GM12878 (cell line): ENCODE measurements around the gene MMADHC. TPM values are rescaled to one million over a fixed set of nuclear protein-coding genes. Genes with fewer than 3 reads are reported as not detected.

Experiments used
- ATAC-seq: fragments of 200-7000 bp; cut with Tn5 transposase; 3 replicates; pipeline ENCODE4 v1.9.1; 2020; ENCODE audit warnings: mild to moderate bottlenecking, moderate library complexity
- BruUV-seq: library from RNA; stranded (reverse); fragments of 400-500 nt; replicated peaks from 2 replicates; lab custom pipeline; 2021; lab: Mats Ljungman, UMichigan
- CTCF ChIA-PET: fragments of 300-600 bp; sonication (Branson Sonifier 250); formaldehyde crosslinking; extraction: SDS; loops from one replicate; lab custom pipeline; 2021; ENCODE audit warnings: inconsistent platforms; lab: Yijun Ruan, JAX
- POLR2A ChIA-PET: fragments of 350-600 bp; formaldehyde crosslinking; extraction: SDS; loops from one replicate; lab custom pipeline; 2021; ENCODE audit warnings: inconsistent platforms; lab: Charles Lee
- RAD21 ChIA-PET: fragments of 300-600 bp; sonication (Branson Sonifier 250); formaldehyde crosslinking; loops from one replicate; lab custom pipeline; 2023; ENCODE audit warnings: antibody characterized with exemption; ENCODE audit not compliant: unreplicated experiment; lab: Charles Lee
- SMC1A ChIA-PET: fragments of 300-600 bp; sonication (Branson Sonifier 250); formaldehyde crosslinking; loops from one replicate; lab custom pipeline; 2023; ENCODE audit not compliant: unreplicated experiment, uncharacterized antibody; lab: Charles Lee
- DNase-seq: peaks from one replicate; pipeline ENCODE4 v3.0.0-alpha.2; 2011; ENCODE audit warnings: low read depth, low spot score
- FAIRE-seq: peaks from 3 replicates; lab custom pipeline; 2011; peaks lifted over from hg19 to GRCh38; lab: Jason Lieb, UNC
- H2AFZ ChIP-seq: 2 replicates; pipeline ENCODE4 v1.6.0; 2011; ENCODE audit warnings: low read depth, low read length, control low read depth; ENCODE audit not compliant: control insufficient read depth
- H3K27ac ChIP-seq: 2 replicates; pipeline ENCODE4 v1.5.1; 2011; ENCODE audit warnings: control low read depth; ENCODE audit not compliant: control insufficient read depth, insufficient read depth
- H3K27me3 ChIP-seq, 2 experiments: replicated peaks in 1 of 2; 2 replicates each; pipeline versions ENCODE4 v1.6.0 to v1.6.1; 2011; ENCODE audit warnings: low read length in 1 of 2; ENCODE audit not compliant: control insufficient read depth in 2 of 2, insufficient read depth in 2 of 2
- H3K36me3 ChIP-seq, 2 experiments: 2 replicates each; pipeline ENCODE4 v1.5.1; 2011; ENCODE audit warnings: low read length in 1 of 2; ENCODE audit not compliant: control insufficient read depth in 2 of 2, insufficient read depth in 2 of 2
- H3K4me1 ChIP-seq: 2 replicates; pipeline ENCODE4 v1.6.1; 2011; ENCODE audit warnings: mild to moderate bottlenecking, low read length, moderate library complexity, mixed read lengths; ENCODE audit not compliant: control insufficient read depth, insufficient read depth
- H3K4me2 ChIP-seq: 2 replicates; pipeline ENCODE4 v1.6.0; 2011; ENCODE audit warnings: control low read depth; ENCODE audit not compliant: control insufficient read depth, insufficient read depth
- H3K4me3 ChIP-seq: fragments of 200-600 bp; sonication (generic); 2 replicates; pipeline ENCODE4 v1.5.1; 2016
- H3K79me2 ChIP-seq: 2 replicates; pipeline ENCODE4 v1.6.0; 2011; ENCODE audit warnings: low read length; ENCODE audit not compliant: control insufficient read depth, insufficient read depth
- H3K9ac ChIP-seq: 2 replicates; pipeline ENCODE4 v1.8.0; 2011; ENCODE audit warnings: low read length, control low read depth, mixed read lengths; ENCODE audit not compliant: control insufficient read depth, insufficient read depth
- H3K9me3 ChIP-seq: replicated peaks from 3 replicates; pipeline ENCODE4 v1.5.1; 2011; ENCODE audit warnings: mild to moderate bottlenecking, low read length; ENCODE audit not compliant: control insufficient read depth, insufficient read depth
- H4K20me1 ChIP-seq: 2 replicates; pipeline ENCODE4 v1.6.0; 2011; ENCODE audit not compliant: control insufficient read depth, insufficient read depth
- BMI1 ChIP-seq: fragments of 450-650 bp; IDR thresholded peaks from 2 replicates; pipeline ENCODE4 v1.6.1; 2016; ENCODE audit warnings: mild to moderate bottlenecking, moderate library complexity, borderline replicate concordance
- CEBPB ChIP-seq, 2 experiments: fragments of 150-350 bp in 1 of 2; IDR thresholded peaks; 2 replicates each; pipeline ENCODE4 v1.6.1; 2012 to 2014; ENCODE audit warnings: low read depth in 2 of 2, low read length in 2 of 2, borderline replicate concordance in 1 of 2, inconsistent platforms in 1 of 2
- IRF5 ChIP-seq: fragments of 450-650 bp; IDR thresholded peaks from 2 replicates; pipeline ENCODE4 v1.6.1; 2017; ENCODE audit warnings: borderline replicate concordance
- MYB ChIP-seq: fragments of 150-350 bp; IDR thresholded peaks from 2 replicates; pipeline ENCODE4 v1.6.1; 2014; ENCODE audit warnings: mild to moderate bottlenecking, low read depth, low read length, borderline replicate concordance
- PKNOX1 ChIP-seq: fragments of 450-650 bp; IDR thresholded peaks from 2 replicates; pipeline ENCODE4 v1.6.1; 2016; ENCODE audit warnings: mild to moderate bottlenecking
- POLR2AphosphoS2 ChIP-seq: IDR thresholded peaks from 2 replicates; pipeline ENCODE4 v1.6.1; 2011; ENCODE audit warnings: low read depth, mild to moderate bottlenecking, low read length, improper control_type of control experiment, moderate library complexity
- POLR2AphosphoS5 ChIP-seq: IDR thresholded peaks from 2 replicates; pipeline ENCODE4 v1.6.1; 2011; ENCODE audit warnings: mild to moderate bottlenecking, low read length, inconsistent platforms
- SPI1 ChIP-seq: IDR thresholded peaks from 2 replicates; pipeline ENCODE4 v1.6.1; 2011; ENCODE audit warnings: low read depth, mild to moderate bottlenecking, low read length, moderate library complexity, borderline replicate concordance; ENCODE audit not compliant: insufficient read depth
- USF2 ChIP-seq: IDR thresholded peaks from 2 replicates; pipeline ENCODE4 v1.6.1; 2011; ENCODE audit warnings: low read depth, low read length, improper control_type of control experiment, borderline replicate concordance
- WRNIP1 ChIP-seq: IDR thresholded peaks from 2 replicates; pipeline ENCODE4 v1.6.1; 2011; ENCODE audit warnings: low read depth, low read length, improper control_type of control experiment, borderline replicate concordance
- ZBED1 ChIP-seq: IDR thresholded peaks from 2 replicates; pipeline ENCODE4 v1.6.1; 2016; ENCODE audit warnings: borderline replicate concordance
- ZNF217 ChIP-seq: fragments of 450-650 bp; IDR thresholded peaks from 2 replicates; pipeline ENCODE4 v1.6.1; 2017; ENCODE audit warnings: antibody characterized with exemption, mild to moderate bottlenecking
- WGBS: methylation state at CpG from one replicate; pipeline ENCODE4 v1.1.6; 2016; ENCODE audit warnings: low lambda C conversion rate; ENCODE audit not compliant: insufficient replicate concordance, insufficient coverage; ENCODE audit errors: missing lambda C conversion rate; 5-methylcytosine and 5-hydroxymethylcytosine counted together
- in situ Hi-C: fragments of 300-500 bp; cut with MboI; formaldehyde crosslinking; loops from 9 replicates; pipeline ENCODE4 v1.14.3; 2018; ENCODE audit warnings: mixed read lengths
- intact Hi-C: fragments of 100-400 bp; cut with micrococcal nuclease; formaldehyde crosslinking; loops from one replicate; pipeline ENCODE4 v1.14.2; 2022; ENCODE audit not compliant: unreplicated experiment
- polyA plus RNA-seq, 11 experiments: library from polyadenylated mRNA; depleted of rRNA in 4 of 11; unstranded in 6 of 11; stranded (reverse) in 5 of 11; fragments of >200 nt; fragmentation: Nextera tagmentation in 4 of 11; fragmentation: Illumina TruSeq in 1 of 11; extraction: Ambion mirVana in 4 of 11; extraction: Trizol in 1 of 11; gene quantifications; 1 replicate in 1 of 11; 2 replicates in 10 of 11; pipeline versions ENCODE4 v1.2.1 to v1.2.3, GENCODE V29; 2011 to 2016; ENCODE audit warnings: inconsistent platforms in 2 of 11, missing spikeins in 2 of 11, low read depth in 1 of 11
- total RNA-seq, 4 experiments: library from RNA; depleted of rRNA in 3 of 4; stranded (reverse); fragments of >200 nt in 3 of 4; fragmentation: Illumina TruSeq in 1 of 4; extraction: Trizol in 1 of 4; gene quantifications; 2 replicates each; pipeline versions ENCODE4 v1.2.1 to v1.2.3, GENCODE V29; 2013 to 2021
- TF ChIP-seq, protein P1 (sequence below): fragments of 450-650 bp; formaldehyde crosslinking; IDR thresholded peaks from 2 replicates; pipeline ENCODE4 v1.4.0; 2022; ENCODE audit warnings: mild to moderate bottlenecking, moderate library complexity

The MMADHC gene
- total and polyA plus RNA-seq, 10 of the 15 experiments (the other 5 are each of a cell fraction or from before 2014, with no cell fraction given), result 93.6 to 415 (median 147) TPM

GRCh38 chr2:149575752-149576151 is 11.8 kb downstream of the MMADHC start:
- ATAC-seq, result no peak
- CTCF ChIA-PET, result interaction anchor here (1.0 to 1.6 kb wide), 2 partner anchors 535 to 1669 kb away, joined by 3 read pairs; no protein-coding TSS in a partner anchor
- Histone ChIP-seq H3K4me2 (no peak overlapping the region), H2AFZ (no peak overlapping the region), H3K36me3 (peaks cover 0 to 18% of the 10 kb centered on the region in 2 experiments), H4K20me1 (no peaks in the 10 kb centered on the region), H3K27ac (no peak overlapping the region), H3K27me3 (no peaks in the 10 kb centered on the region), H3K9me3 (no peaks in the 10 kb centered on the region), H3K79me2 (no peaks in the 10 kb centered on the region), H3K9ac (no peak overlapping the region), H3K4me1 (no peaks in the 10 kb centered on the region), H3K4me3 (no peak overlapping the region)
- SMC1A ChIA-PET, result no interaction called here
- WGBS, result 98% methylated on average over 2 of the region's 2 CpGs
- in situ Hi-C loops (loop anchor here (25.0 kb wide), 2 partner anchors 1837 to 1938 kb away; partner anchors contain the start of gene RIF1), intact Hi-C loops (no loop called here)
- RAD21 ChIA-PET, result no interaction called here
- POLR2A ChIA-PET, result no interaction called here
- no TSS peak for BruUV-seq
- TF ChIP-seq POLR2AphosphoS2, result no peak
- TF ChIP-seq POLR2AphosphoS5, result no peak
- no peak for TF ChIP-seq SPI1
- TF ChIP-seq WRNIP1, result no peak
- TF ChIP-seq USF2, result no peak
- no peak for TF ChIP-seq PKNOX1
- no peak for TF ChIP-seq CEBPB (IDR thresholded peaks at IDR 0.05; ENCODE audit: borderline replicate concordance in 1 of 2, low read depth in 2 of 2, low read length in 2 of 2)
- TF ChIP-seq, protein P1, sequence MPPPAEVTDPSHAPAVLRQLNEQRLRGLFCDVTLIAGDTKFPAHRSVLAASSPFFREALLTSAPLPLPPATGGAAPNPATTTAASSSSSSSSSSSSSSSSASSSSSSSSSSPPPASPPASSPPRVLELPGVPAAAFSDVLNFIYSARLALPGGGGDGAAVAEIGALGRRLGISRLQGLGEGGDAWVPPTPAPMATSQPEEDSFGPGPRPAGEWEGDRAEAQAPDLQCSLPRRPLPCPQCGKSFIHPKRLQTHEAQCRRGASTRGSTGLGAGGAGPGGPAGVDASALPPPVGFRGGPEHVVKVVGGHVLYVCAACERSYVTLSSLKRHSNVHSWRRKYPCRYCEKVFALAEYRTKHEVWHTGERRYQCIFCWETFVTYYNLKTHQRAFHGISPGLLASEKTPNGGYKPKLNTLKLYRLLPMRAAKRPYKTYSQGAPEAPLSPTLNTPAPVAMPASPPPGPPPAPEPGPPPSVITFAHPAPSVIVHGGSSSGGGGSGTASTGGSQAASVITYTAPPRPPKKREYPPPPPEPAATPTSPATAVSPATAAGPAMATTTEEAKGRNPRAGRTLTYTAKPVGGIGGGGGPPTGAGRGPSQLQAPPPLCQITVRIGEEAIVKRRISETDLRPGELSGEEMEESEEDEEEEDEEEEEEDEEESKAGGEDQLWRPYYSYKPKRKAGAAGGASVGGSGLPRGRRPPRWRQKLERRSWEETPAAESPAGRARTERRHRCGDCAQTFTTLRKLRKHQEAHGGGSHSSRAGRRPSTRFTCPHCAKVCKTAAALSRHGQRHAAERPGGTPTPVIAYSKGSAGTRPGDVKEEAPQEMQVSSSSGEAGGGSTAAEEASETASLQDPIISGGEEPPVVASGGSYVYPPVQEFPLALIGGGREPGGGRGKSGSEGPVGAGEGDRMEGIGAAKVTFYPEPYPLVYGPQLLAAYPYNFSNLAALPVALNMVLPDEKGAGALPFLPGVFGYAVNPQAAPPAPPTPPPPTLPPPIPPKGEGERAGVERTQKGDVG (CRISPR knock-in tag), result no peak
- no peak for TF ChIP-seq ZBED1
- no peak for TF ChIP-seq BMI1
- TF ChIP-seq ZNF217, result no peak
- TF ChIP-seq MYB, result no peak
- no peak for TF ChIP-seq IRF5
- FAIRE-seq, result no peak
- no peak for DNase-seq
